HG03025 (cell line): Measurements from ENCODE around the gene S100A12.
"Not testable (repeated sequence)": the region's sequence is repeated elsewhere in the genome, so short reads cannot be mapped to it uniquely, and the experiment has no call there.

Source experiments
- ATAC-seq: cut with Tn5 transposase; IDR thresholded peaks from one replicate; pipeline ENCODE4 v1.9.1; 2021; ENCODE audit warnings: mild to moderate bottlenecking, moderate library complexity; ENCODE audit not compliant: unreplicated experiment, low FRiP score

Gene S100A12

GRCh38 chr1:153375511-153375910 lies at the start of gene S100A12:
S100A12 (minus strand) TSS chr1:153375621; CDS start chr1:153374592, 1,029 bp downstream.
- no peak for ATAC-seq

GRCh38 chr1:153422450-153423068 lies 47.1 kb upstream of the S100A12 start:
- no peak for ATAC-seq

DNA sequence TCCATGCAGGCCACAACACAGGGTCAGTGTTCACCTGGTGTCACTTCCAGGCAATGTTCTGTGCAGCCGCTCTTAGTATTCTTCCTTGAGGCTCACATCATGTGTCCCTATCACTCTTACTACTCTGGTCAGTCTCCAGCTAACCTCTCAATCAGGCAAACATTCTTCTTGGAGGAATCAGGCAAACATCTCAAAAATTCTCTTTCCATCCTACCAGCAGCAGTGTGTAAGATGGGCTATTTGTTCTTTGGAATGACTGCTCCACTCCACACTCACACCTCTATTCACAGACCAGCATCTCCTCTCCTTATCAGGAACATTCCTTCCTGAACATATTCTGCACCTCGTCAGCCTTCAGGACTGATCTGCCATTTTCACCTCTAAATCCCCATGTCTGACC lies 44.9 kb upstream of the S100A12 start:
- no peak for ATAC-seq

- not testable (repeated sequence) for ATAC-seq
Observed at GRCh38 chr1:153419436-153419793, 44.0 kb upstream of the S100A12 start.

DNA sequence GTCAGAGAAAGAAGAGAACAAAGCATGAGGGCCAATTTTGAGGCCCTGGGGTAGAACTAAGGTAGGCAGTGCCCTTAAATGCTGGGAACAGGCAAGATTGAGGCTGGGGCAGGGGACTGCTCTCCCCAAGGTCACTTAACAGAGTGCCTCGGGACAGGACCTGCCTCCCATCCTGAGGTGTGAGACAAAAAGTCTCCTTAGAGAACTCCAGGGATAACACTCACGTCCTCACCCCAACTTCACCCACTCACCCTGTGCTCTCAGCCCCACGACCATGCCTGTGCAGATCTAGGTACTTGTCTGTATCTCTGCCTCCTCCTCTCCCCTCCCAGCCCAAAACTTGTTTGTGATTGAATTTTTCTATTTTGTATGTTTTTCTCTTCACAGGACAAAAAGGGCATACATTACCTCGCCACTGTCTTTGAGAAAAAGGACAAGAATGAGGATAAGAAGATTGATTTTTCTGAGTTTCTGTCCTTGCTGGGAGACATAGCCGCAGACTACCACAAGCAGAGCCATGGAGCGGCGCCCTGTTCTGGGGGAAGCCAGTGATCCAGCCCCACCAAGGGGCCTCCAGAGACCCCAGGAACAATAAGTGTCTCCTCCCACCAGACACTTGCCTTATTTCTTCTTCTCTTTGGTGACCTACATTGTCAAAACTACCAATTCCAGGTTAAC lies 43.5 kb upstream of the S100A12 start:
- ATAC-seq, result not testable (repeated sequence)

DNA sequence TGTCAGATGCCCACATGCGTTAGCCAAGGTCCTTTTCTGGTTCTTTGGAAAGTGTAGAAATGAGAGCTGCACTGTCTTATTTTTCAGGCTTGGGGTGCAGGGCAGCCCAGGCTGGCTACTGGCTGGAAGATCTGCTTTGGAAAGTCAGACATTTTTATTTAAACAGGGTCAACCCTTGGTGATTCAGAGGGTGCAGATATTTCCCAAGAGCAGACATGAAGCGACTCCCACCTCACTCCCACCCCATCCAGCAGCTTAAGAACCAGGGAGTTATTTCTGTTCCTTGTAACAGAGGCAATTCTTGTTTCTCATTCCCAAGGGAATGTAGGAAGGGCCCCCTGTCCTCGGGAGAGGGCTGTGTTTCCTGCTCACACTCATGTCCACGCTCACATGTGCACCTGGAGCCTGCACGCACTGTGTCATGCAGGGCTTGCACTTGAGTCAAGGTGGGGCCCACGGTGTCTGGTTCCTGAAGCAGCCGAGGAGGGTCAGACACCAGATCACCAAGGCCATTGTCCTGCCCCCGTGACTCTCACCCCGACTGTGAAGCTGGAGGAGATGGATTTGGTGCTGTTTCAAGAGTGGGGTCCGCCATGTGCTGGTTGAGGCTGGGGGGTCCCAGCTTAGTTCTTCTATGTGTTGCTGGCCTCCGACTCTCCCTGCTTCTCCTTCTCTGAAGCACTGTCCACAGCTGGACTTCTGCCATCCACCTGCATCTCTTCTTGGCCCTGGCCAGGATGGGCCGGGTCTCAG lies 41.9 kb upstream of the S100A12 start:
- no peak for ATAC-seq

GRCh38 chr1:153415850-153416570 lies 40.6 kb upstream of the S100A12 start, which contains the start of gene S100A7A:
S100A7A (plus strand) TSS chr1:153416520; CDS start chr1:153418083, 1,563 bp downstream.
- no peak for ATAC-seq

- ATAC-seq, result not testable (repeated sequence)
Observed at GRCh38 chr1:153413961-153414360, 38.5 kb upstream of the S100A12 start.

DNA sequence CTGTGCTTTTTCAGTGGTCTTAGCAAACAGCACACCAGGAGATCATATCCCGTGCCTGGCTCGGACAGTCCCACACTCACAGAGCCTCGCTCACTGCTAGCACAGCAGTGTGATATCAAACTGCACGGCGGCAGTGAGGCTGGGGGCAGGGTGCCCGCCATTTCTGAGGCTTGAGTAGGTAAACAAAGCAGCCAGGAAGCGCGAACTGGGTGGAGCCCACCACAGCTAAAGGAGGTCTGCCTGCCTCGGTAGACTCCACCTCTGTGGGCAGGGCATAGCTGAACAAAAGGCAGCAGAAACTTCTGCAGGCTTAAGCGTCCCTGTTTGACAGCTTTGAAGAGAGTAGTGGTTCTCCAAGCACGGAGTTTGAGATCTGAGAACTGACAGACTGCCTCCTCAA lies 31.9 kb upstream of the S100A12 start:
- ATAC-seq, result not testable (repeated sequence)

DNA sequence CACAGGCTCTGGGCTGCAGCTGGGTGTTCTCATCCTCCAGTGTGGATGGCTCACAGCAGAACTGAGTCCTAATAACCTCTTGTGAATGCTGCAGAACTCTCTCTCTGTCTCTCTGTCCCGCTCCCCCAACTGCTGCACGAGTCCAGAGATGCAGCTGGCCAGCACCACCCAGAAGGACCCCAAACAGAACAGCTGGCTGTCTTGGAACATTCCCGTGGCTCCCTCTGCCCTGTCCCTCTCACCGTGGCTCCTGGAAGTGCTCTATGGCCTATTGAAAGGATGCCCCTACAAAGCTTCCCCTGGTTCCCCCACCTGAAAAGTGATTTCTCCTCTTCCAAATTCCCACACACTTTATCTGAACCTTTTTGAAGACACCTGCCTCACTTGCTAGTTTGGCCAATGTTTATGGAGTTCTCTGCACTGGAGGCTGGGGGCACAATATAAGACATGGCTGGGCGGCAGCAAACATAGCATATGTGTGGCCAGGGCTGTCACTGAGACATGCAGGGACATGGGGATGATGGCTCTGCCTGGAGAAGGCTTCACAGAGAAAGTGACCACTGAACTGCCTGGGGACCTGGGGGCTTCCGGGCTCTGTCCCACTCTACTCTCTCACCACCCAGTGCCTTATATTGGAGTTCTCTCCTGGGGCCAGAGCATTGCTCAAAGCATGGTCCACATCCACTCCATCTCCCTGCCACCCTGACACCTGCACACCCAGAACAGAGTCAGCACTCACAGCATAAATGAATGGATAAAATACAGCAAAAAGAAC lies 30.6 kb upstream of the S100A12 start:
- ATAC-seq, result not testable (repeated sequence)

DNA sequence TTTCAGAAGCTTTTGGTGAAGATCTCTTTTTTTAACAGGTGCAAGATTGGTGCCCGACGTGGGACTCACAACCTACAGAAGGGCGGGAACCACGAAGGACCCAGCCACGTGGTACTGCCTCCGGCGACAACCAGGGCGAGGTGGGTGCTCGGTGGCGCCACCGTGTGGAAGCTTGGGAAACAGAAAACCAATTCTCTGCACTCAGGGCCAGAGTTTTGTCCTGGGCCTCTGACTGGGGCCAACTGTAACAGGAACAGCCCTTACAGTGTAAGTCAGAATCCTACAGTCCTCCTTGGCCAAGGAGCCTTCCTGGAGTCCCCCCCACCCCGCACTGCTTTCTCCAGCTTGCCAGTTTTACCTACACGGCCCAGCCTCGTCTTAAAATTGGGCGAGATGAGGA lies 29.3 kb upstream of the S100A12 start:
- no peak for ATAC-seq

GRCh38 chr1:153404086-153404635 lies 28.7 kb upstream of the S100A12 start:
- no peak for ATAC-seq

- ATAC-seq, result no peak
Observed at GRCh38 chr1:153403421-153404085, 28.1 kb upstream of the S100A12 start.

DNA sequence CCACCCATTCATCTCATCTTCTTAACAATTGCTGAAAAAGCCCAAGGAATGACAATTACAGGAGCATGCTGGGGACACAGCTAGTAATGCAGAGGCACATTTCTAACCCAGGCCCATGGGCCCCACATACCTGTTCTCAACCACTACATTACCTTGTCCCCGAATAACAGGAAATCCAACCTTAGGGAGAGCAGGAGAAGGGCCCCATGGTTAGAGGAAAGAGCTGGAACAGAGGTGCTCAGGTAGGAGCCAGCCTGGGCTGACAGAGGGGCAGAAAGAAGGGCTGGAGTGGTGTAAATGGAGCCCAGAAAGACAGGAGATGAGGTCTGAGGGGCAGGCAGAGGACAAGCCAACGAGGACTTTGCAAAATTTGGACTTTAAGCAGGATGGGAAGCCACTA lies 26.8 kb upstream of the S100A12 start:
- no peak for ATAC-seq

DNA sequence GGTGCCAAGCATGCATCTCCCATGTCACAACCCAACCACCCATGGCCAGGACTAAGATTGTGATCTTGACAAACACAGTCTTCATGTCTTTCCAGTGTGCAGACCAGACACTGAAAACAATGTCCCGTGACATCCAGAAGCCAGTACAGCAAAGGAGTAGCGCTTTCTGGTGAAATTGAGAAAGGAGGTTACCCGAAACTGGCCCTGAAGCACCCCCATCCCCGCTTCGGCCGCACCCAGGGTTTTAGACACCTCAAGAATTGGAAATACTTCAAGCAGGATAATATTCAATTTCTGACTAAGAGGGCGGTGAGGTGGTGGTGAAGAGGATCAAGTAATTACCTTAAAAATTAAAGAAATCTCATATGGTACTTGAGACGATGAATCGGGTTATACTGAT lies 26.0 kb upstream of the S100A12 start:
- no peak for ATAC-seq

DNA sequence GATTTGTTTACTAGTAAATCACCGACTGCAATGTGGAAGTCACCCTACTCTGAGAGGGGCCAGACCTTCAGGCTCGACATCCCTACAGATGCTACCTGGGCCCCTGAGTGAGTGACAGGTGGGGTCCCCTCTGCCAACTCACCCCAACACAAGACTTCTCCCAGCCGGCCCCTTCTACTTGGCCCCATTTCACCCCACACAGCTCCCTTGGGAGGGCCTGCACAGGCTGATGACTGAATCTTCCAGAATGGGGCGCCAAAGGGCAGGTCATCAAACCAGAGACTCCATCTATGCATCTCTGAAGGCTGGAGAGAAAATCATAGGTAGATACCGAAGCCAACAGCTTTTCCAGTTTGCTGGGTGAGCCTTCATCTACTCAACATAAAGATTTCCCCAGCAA lies 24.8 kb upstream of the S100A12 start:
- ATAC-seq, result no peak

- no peak for ATAC-seq
Observed at GRCh38 chr1:153399401-153400055, 24.1 kb upstream of the S100A12 start.

DNA sequence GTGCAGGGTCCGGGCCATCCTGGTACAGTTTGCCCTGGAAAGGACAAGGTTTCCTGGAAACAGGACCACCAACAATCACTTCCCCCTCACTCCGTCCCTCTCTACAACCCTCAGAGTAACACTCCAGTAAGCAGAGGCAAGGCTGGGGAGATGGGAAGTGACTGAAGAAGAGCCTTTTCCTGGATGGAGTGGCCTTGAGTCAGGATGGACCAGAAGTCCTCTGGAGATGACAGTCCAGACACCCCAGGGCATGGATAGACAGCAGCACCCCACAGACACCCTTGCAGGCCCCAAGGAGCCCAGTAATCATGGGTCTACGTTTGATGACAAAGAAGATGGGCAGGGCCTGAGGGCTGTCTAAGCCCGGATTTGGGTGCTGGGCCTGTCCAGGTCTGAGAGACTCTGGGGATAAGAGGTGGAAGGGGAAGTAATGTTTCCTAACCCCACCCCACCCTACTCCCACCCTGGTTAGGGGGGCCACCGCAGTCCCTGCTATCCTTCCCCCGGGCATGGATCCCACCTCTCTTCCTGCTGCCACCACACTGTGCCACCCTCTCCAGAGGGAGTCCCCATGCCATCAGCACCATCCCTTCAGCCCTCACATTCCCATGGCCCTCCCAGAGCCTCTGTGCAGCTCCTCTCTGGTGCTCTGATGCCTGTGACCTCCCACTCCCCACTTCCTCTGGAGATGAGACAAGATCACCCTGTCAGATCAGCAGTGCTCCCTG lies 22.7 kb upstream of the S100A12 start:
- no peak for ATAC-seq
